GM12878 (cell line): Measurements from ENCODE around the gene NFE2L1. TPM values are rescaled to one million over a fixed set of nuclear protein-coding genes. Genes with fewer than 3 reads are reported as not detected.
A peak's percentile ranks its signal among the peaks of the same experiment; 100 is the strongest.

ENCODE experiments used
- ATAC-seq: fragments of 200-7000 bp; cut with Tn5 transposase; 3 replicates; pipeline ENCODE4 v1.9.1; 2020; ENCODE audit warnings: mild to moderate bottlenecking, moderate library complexity
- BruUV-seq: library from RNA; stranded (reverse); fragments of 400-500 nt; replicated peaks from 2 replicates; lab custom pipeline; 2021; lab: Mats Ljungman, UMichigan
- CTCF ChIA-PET: fragments of 300-600 bp; sonication (Branson Sonifier 250); formaldehyde crosslinking; extraction: SDS; loops from one replicate; lab custom pipeline; 2021; ENCODE audit warnings: inconsistent platforms; lab: Yijun Ruan, JAX
- POLR2A ChIA-PET: fragments of 350-600 bp; formaldehyde crosslinking; extraction: SDS; loops from one replicate; lab custom pipeline; 2021; ENCODE audit warnings: inconsistent platforms; lab: Charles Lee
- RAD21 ChIA-PET: fragments of 300-600 bp; sonication (Branson Sonifier 250); formaldehyde crosslinking; loops from one replicate; lab custom pipeline; 2023; ENCODE audit warnings: antibody characterized with exemption; ENCODE audit not compliant: unreplicated experiment; lab: Charles Lee
- SMC1A ChIA-PET: fragments of 300-600 bp; sonication (Branson Sonifier 250); formaldehyde crosslinking; loops from one replicate; lab custom pipeline; 2023; ENCODE audit not compliant: unreplicated experiment, uncharacterized antibody; lab: Charles Lee
- DNase-seq: peaks from one replicate; pipeline ENCODE4 v3.0.0-alpha.2; 2011; ENCODE audit warnings: low read depth, low spot score
- FAIRE-seq: peaks from 3 replicates; lab custom pipeline; 2011; peaks lifted over from hg19 to GRCh38; lab: Jason Lieb, UNC
- H2AFZ ChIP-seq: 2 replicates; pipeline ENCODE4 v1.6.0; 2011; ENCODE audit warnings: low read depth, low read length, control low read depth; ENCODE audit not compliant: control insufficient read depth
- H3K27ac ChIP-seq: 2 replicates; pipeline ENCODE4 v1.5.1; 2011; ENCODE audit warnings: control low read depth; ENCODE audit not compliant: control insufficient read depth, insufficient read depth
- H3K27me3 ChIP-seq, 2 experiments: replicated peaks in 1 of 2; 2 replicates each; pipeline versions ENCODE4 v1.6.0 to v1.6.1; 2011; ENCODE audit warnings: low read length in 1 of 2; ENCODE audit not compliant: control insufficient read depth in 2 of 2, insufficient read depth in 2 of 2
- H3K36me3 ChIP-seq, 2 experiments: 2 replicates each; pipeline ENCODE4 v1.5.1; 2011; ENCODE audit warnings: low read length in 1 of 2; ENCODE audit not compliant: control insufficient read depth in 2 of 2, insufficient read depth in 2 of 2
- H3K4me1 ChIP-seq: 2 replicates; pipeline ENCODE4 v1.6.1; 2011; ENCODE audit warnings: mild to moderate bottlenecking, low read length, moderate library complexity, mixed read lengths; ENCODE audit not compliant: control insufficient read depth, insufficient read depth
- H3K4me2 ChIP-seq: 2 replicates; pipeline ENCODE4 v1.6.0; 2011; ENCODE audit warnings: control low read depth; ENCODE audit not compliant: control insufficient read depth, insufficient read depth
- H3K4me3 ChIP-seq: fragments of 200-600 bp; sonication (generic); 2 replicates; pipeline ENCODE4 v1.5.1; 2016
- H3K79me2 ChIP-seq: 2 replicates; pipeline ENCODE4 v1.6.0; 2011; ENCODE audit warnings: low read length; ENCODE audit not compliant: control insufficient read depth, insufficient read depth
- H3K9ac ChIP-seq: 2 replicates; pipeline ENCODE4 v1.8.0; 2011; ENCODE audit warnings: low read length, control low read depth, mixed read lengths; ENCODE audit not compliant: control insufficient read depth, insufficient read depth
- H3K9me3 ChIP-seq: replicated peaks from 3 replicates; pipeline ENCODE4 v1.5.1; 2011; ENCODE audit warnings: mild to moderate bottlenecking, low read length; ENCODE audit not compliant: control insufficient read depth, insufficient read depth
- H4K20me1 ChIP-seq: 2 replicates; pipeline ENCODE4 v1.6.0; 2011; ENCODE audit not compliant: control insufficient read depth, insufficient read depth
- ATF7 ChIP-seq: fragments of 450-650 bp; IDR thresholded peaks from 2 replicates; pipeline ENCODE4 v1.6.1; 2016; ENCODE audit warnings: low read depth, mild to moderate bottlenecking
- HDAC6 ChIP-seq: fragments of 200-600 bp; sonication (generic); IDR thresholded peaks from one replicate; pipeline ENCODE4 v1.8.0; 2017; ENCODE audit warnings: antibody characterized with exemption; ENCODE audit not compliant: unreplicated experiment
- MYB ChIP-seq: fragments of 150-350 bp; IDR thresholded peaks from 2 replicates; pipeline ENCODE4 v1.6.1; 2014; ENCODE audit warnings: mild to moderate bottlenecking, low read depth, low read length, borderline replicate concordance
- POLR2AphosphoS2 ChIP-seq: IDR thresholded peaks from 2 replicates; pipeline ENCODE4 v1.6.1; 2011; ENCODE audit warnings: low read depth, mild to moderate bottlenecking, low read length, improper control_type of control experiment, moderate library complexity
- RUNX3 ChIP-seq: IDR thresholded peaks from 2 replicates; pipeline ENCODE4 v1.6.1; 2012; ENCODE audit warnings: low read length, inconsistent platforms
- SRF ChIP-seq, 2 experiments: IDR thresholded peaks; 2 replicates each; pipeline ENCODE4 v1.6.1; 2011; ENCODE audit warnings: low read depth in 2 of 2, low read length in 2 of 2, mild to moderate bottlenecking in 1 of 2, moderate library complexity in 1 of 2
- ZZZ3 ChIP-seq: IDR thresholded peaks from 2 replicates; pipeline ENCODE4 v1.6.1; 2011; ENCODE audit warnings: low read depth; ENCODE audit not compliant: control insufficient read depth, insufficient read length
- WGBS: methylation state at CpG from one replicate; pipeline ENCODE4 v1.1.6; 2016; ENCODE audit warnings: low lambda C conversion rate; ENCODE audit not compliant: insufficient replicate concordance, insufficient coverage; ENCODE audit errors: missing lambda C conversion rate; 5-methylcytosine and 5-hydroxymethylcytosine counted together
- in situ Hi-C: fragments of 300-500 bp; cut with MboI; formaldehyde crosslinking; loops from 9 replicates; pipeline ENCODE4 v1.14.3; 2018; ENCODE audit warnings: mixed read lengths
- intact Hi-C: fragments of 100-400 bp; cut with micrococcal nuclease; formaldehyde crosslinking; loops from one replicate; pipeline ENCODE4 v1.14.2; 2022; ENCODE audit not compliant: unreplicated experiment
- polyA plus RNA-seq, 11 experiments: library from polyadenylated mRNA; depleted of rRNA in 4 of 11; unstranded in 6 of 11; stranded (reverse) in 5 of 11; fragments of >200 nt; fragmentation: Nextera tagmentation in 4 of 11; fragmentation: Illumina TruSeq in 1 of 11; extraction: Ambion mirVana in 4 of 11; extraction: Trizol in 1 of 11; gene quantifications; 1 replicate in 1 of 11; 2 replicates in 10 of 11; pipeline versions ENCODE4 v1.2.1 to v1.2.3, GENCODE V29; 2011 to 2016; ENCODE audit warnings: inconsistent platforms in 2 of 11, missing spikeins in 2 of 11, low read depth in 1 of 11
- total RNA-seq, 4 experiments: library from RNA; depleted of rRNA in 3 of 4; stranded (reverse); fragments of >200 nt in 3 of 4; fragmentation: Illumina TruSeq in 1 of 4; extraction: Trizol in 1 of 4; gene quantifications; 2 replicates each; pipeline versions ENCODE4 v1.2.1 to v1.2.3, GENCODE V29; 2013 to 2021
- TF ChIP-seq, protein P1 (sequence below): fragments of 450-650 bp; IDR thresholded peaks from 2 replicates; pipeline ENCODE4 v1.6.1; 2016; ENCODE audit warnings: mild to moderate bottlenecking, moderate library complexity, borderline replicate concordance
- TF ChIP-seq, protein P2 (sequence below): fragments of 150-350 bp; IDR thresholded peaks from 2 replicates; pipeline ENCODE4 v1.6.1; 2014; ENCODE audit warnings: mild to moderate bottlenecking, low read depth, low read length
- TF ChIP-seq, protein P3 (sequence below): fragments of 450-650 bp; IDR thresholded peaks from 2 replicates; pipeline ENCODE4 v1.6.1; 2016; ENCODE audit warnings: mild to moderate bottlenecking
- TF ChIP-seq, protein P4 (sequence below): IDR thresholded peaks from 2 replicates; pipeline ENCODE4 v1.6.1; 2012; ENCODE audit warnings: improper control_type of control experiment, low read depth, low read length; ENCODE audit not compliant: insufficient replicate concordance

NFE2L1 gene
- total and polyA plus RNA-seq, 10 of the 15 experiments (the other 5 are each of a cell fraction or from before 2014, with no cell fraction given): 3.8 to 104 (median 26.4) TPM

DNA sequence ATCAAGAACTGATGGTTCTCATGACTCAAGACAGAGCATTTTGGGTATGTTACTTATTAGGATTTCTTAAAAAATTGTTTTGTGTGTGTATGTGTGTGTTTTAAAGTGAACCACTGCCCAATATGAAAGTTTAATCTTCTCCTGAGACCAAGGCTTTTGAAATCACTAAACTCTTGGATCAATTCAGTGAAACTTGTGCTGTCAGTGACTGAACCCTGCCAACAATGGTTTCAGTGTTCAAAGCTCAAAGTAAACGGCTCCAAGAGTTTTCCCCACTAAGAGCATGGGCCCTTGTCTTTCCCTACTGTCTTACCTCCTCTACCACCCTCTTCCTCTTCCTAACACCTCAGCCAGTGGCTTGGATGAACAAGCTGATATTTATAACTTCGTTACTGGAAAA, 22.0 kb downstream of the NFE2L1 start:
- Histone ChIP-seq H3K27me3 (no peaks in the 10 kb centered on the region), H2AFZ (no peak overlapping the region), H3K79me2 (no peaks in the 10 kb centered on the region), H3K9ac (no peak overlapping the region), H3K9me3 (no peaks in the 10 kb centered on the region), H4K20me1 (no peaks in the 10 kb centered on the region), H3K4me3 (no peak overlapping the region), H3K4me2 (no peak overlapping the region), H3K27ac (no peak overlapping the region), H3K4me1 (no peaks in the 10 kb centered on the region), H3K36me3 (peaks cover 4 to 17% of the 10 kb centered on the region in 2 experiments; a peak in 3 of 4 replicates)
- ChIA-PET SMC1A (interaction anchor here (0.7 kb wide), 1 partner anchor 12 kb away, joined by 3 read pairs; no protein-coding TSS in a partner anchor), CTCF (interaction anchor here (1.1 to 3.9 kb wide), 2 partner anchors 10 to 45 kb away, joined by 3 to 32 read pairs; no protein-coding TSS in a partner anchor), RAD21 (no interaction called here), POLR2A (interaction anchor here (0.5 kb wide), 2 partner anchors 8 to 22 kb away, joined by 3 to 6 read pairs; partner anchors contain the start of gene NFE2L1)
- WGBS: 87% methylated on average over 2 of the region's 2 CpGs
- FAIRE-seq (no peak), DNase-seq (no peak), ATAC-seq (no peak)
- intact Hi-C loops: no loop called here
- TSS peak; percentile 95 for BruUV-seq
- in situ Hi-C loops: no loop called here
- TF ChIP-seq, protein P1, sequence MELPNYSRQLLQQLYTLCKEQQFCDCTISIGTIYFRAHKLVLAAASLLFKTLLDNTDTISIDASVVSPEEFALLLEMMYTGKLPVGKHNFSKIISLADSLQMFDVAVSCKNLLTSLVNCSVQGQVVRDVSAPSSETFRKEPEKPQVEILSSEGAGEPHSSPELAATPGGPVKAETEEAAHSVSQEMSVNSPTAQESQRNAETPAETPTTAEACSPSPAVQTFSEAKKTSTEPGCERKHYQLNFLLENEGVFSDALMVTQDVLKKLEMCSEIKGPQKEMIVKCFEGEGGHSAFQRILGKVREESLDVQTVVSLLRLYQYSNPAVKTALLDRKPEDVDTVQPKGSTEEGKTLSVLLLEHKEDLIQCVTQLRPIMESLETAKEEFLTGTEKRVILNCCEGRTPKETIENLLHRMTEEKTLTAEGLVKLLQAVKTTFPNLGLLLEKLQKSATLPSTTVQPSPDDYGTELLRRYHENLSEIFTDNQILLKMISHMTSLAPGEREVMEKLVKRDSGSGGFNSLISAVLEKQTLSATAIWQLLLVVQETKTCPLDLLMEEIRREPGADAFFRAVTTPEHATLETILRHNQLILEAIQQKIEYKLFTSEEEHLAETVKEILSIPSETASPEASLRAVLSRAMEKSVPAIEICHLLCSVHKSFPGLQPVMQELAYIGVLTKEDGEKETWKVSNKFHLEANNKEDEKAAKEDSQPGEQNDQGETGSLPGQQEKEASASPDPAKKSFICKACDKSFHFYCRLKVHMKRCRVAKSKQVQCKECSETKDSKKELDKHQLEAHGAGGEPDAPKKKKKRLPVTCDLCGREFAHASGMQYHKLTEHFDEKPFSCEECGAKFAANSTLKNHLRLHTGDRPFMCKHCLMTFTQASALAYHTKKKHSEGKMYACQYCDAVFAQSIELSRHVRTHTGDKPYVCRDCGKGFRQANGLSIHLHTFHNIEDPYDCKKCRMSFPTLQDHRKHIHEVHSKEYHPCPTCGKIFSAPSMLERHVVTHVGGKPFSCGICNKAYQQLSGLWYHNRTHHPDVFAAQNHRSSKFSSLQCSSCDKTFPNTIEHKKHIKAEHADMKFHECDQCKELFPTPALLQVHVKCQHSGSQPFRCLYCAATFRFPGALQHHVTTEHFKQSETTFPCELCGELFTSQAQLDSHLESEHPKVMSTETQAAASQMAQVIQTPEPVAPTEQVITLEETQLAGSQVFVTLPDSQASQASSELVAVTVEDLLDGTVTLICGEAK: no peak
- TF ChIP-seq, protein P2, sequence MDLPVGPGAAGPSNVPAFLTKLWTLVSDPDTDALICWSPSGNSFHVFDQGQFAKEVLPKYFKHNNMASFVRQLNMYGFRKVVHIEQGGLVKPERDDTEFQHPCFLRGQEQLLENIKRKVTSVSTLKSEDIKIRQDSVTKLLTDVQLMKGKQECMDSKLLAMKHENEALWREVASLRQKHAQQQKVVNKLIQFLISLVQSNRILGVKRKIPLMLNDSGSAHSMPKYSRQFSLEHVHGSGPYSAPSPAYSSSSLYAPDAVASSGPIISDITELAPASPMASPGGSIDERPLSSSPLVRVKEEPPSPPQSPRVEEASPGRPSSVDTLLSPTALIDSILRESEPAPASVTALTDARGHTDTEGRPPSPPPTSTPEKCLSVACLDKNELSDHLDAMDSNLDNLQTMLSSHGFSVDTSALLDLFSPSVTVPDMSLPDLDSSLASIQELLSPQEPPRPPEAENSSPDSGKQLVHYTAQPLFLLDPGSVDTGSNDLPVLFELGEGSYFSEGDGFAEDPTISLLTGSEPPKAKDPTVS: no peak
- no peak for TF ChIP-seq HDAC6
- TF ChIP-seq, protein P3, sequence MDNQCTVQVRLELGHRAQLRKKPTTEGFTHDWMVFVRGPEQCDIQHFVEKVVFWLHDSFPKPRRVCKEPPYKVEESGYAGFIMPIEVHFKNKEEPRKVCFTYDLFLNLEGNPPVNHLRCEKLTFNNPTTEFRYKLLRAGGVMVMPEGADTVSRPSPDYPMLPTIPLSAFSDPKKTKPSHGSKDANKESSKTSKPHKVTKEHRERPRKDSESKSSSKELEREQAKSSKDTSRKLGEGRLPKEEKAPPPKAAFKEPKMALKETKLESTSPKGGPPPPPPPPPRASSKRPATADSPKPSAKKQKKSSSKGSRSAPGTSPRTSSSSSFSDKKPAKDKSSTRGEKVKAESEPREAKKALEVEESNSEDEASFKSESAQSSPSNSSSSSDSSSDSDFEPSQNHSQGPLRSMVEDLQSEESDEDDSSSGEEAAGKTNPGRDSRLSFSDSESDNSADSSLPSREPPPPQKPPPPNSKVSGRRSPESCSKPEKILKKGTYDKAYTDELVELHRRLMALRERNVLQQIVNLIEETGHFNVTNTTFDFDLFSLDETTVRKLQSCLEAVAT: no peak
- TF ChIP-seq, protein P4, sequence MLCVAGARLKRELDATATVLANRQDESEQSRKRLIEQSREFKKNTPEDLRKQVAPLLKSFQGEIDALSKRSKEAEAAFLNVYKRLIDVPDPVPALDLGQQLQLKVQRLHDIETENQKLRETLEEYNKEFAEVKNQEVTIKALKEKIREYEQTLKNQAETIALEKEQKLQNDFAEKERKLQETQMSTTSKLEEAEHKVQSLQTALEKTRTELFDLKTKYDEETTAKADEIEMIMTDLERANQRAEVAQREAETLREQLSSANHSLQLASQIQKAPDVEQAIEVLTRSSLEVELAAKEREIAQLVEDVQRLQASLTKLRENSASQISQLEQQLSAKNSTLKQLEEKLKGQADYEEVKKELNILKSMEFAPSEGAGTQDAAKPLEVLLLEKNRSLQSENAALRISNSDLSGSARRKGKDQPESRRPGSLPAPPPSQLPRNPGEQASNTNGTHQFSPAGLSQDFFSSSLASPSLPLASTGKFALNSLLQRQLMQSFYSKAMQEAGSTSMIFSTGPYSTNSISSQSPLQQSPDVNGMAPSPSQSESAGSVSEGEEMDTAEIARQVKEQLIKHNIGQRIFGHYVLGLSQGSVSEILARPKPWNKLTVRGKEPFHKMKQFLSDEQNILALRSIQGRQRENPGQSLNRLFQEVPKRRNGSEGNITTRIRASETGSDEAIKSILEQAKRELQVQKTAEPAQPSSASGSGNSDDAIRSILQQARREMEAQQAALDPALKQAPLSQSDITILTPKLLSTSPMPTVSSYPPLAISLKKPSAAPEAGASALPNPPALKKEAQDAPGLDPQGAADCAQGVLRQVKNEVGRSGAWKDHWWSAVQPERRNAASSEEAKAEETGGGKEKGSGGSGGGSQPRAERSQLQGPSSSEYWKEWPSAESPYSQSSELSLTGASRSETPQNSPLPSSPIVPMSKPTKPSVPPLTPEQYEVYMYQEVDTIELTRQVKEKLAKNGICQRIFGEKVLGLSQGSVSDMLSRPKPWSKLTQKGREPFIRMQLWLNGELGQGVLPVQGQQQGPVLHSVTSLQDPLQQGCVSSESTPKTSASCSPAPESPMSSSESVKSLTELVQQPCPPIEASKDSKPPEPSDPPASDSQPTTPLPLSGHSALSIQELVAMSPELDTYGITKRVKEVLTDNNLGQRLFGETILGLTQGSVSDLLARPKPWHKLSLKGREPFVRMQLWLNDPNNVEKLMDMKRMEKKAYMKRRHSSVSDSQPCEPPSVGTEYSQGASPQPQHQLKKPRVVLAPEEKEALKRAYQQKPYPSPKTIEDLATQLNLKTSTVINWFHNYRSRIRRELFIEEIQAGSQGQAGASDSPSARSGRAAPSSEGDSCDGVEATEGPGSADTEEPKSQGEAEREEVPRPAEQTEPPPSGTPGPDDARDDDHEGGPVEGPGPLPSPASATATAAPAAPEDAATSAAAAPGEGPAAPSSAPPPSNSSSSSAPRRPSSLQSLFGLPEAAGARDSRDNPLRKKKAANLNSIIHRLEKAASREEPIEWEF: no peak
- no peak for TF ChIP-seq RUNX3
- no peak for TF ChIP-seq MYB
- no peak for TF ChIP-seq SRF (IDR thresholded peaks at IDR 0.05; ENCODE audit: low read depth in 2 of 2, low read length in 2 of 2)
- TF ChIP-seq ATF7: no peak
- TF ChIP-seq ZZZ3: no peak
- no peak for TF ChIP-seq POLR2AphosphoS2
